Bone marrow (tissue), 2 donors: Measurements from ENCODE around the gene HDAC10.

ENCODE experiments used
- DNase-seq, 2 donors: peaks; one replicate each; lab custom pipeline; 2025; lab: John Stamatoyannopoulos, UW

Gene HDAC10

DNA sequence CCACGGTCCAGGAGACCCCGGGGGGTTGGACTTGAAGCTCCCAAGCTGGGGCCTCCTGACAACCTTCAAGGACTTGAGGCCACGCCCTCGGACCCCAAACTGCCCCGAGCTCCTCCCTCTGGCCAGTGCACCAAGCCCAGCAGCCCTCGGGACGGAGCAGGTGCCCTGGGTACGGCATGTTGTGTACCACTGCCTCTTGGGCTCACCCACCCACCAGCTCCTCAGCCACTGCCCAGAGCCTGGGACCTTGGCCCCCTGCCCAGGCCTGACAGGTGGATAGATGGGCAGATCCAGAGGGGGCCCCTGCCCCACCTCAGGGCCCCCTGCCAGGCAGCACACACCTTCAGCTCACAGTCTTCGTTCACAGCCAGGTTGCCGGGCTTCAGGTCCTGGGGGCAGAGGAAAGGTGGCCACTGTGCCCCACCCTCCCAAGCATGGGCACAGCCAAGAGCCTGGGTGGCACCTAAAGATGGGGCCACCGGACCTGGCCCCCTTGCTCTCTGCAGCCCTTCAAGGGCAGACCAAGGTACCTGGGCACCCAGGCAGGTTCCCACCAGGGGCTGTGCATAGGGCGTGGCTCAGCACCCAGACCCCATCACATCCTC is 5.3 kb upstream of the HDAC10 start:
- no peak for DNase-seq

DNA sequence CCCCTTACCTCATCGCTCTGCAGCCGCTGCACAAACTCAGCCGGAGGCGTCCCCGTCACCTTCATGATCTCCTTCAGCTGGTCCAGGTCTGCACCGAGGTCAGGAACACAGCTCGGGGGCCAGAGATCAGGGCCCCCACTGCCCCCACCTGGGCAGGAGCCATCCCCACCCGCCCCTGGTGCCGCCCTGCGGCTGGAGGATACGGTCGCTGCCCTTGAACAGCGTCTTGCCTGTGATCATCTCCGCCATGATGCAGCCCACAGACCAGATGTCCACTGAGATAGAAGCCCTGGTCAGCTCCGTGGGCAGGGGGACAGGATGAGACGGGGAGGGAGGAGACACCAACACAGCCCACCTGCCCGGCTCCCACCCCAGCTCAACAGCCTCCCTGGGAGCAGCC is 4.5 kb upstream of the HDAC10 start:
- DNase-seq: no peak

- no peak for DNase-seq
These were observed 4.0 kb upstream of the HDAC10 start for GRCh38 chr22:50255099-50255498.

GRCh38 chr22:50253941-50254340 is 2.9 kb upstream of the HDAC10 start:
- DNase-seq: no peak

- DNase-seq: no peak
These were observed 2.2 kb upstream of the HDAC10 start for GRCh38 chr22:50253046-50253915.

DNA sequence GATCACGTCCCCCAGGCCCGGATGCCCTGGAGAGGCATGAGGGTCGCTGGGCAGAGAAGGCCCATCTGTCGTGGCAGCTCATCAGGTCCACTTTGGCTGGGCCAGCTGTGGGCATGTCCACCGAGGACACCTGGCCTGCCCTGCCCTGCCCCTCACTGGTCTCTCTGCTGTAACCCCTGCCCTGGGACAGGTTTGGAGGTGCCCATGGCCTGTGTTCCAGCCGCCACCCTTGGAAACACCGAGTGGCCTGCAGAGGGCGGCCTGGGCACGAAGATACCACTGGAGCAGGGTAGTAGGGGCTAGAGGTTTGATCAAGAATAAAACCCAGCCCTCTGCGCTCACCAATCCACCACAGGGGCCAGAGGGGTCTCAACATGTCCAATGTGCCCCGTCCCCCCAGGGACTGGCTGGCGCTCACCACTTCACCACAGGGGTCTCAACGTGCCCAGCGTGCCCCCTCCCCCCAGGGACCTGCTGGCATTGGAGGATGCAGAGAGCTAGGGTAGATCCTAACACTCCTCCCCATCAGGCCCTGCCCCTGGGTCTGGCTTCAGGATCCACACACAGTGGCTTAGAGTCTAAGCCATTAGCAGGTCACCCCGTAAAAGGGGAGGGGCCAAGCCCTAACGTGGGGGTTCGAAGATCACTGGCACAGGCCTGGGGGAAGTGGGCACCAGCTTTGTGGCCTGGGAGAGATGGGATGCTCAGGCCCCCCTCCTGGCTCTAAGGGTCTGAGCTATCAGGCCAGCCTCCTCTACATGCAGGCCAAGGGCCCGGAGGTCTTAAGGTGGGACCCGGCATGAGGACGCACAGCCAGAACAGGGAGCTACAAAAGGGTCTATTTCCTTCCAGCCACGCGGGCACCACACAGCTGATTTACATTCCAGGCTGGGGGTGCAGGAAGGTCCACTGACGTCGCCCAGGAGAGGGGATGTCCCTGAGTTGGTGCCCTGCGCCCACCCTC is 1.3 kb upstream of the HDAC10 start:
- DNase-seq: peak; percentile 21 to 65

DNA sequence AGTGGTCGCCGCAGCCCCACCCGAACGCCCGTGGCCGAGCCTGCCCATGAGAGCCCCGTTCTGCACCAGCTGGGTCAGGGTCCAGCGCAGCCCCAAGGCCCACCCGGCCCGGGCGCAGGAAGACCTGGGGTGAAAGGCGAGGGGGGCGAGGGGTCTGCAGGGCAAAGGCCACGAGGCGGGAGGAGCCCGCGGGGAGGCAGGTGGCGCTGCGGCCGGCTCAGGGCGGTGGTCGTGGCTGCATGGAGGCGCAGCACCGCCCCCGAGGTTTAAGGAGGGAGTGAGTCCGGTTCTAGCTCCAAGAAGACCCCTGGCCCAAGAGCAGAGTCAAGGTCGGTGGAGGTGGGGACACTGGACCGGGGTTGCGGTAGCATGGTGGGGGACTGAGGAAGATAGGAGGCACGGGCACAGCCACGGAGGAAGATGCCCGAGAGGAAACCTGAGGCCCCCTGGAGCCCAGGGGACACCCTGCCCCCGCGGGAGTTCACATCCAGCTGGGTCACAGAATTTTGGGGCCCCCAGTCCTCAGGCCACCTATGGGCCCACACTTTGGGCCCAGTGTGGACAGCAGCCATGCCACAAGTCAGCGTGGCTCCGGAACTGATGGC is 514 bp upstream of the HDAC10 start:
- no peak for DNase-seq

GRCh38 chr22:50250249-50250554 is 863 bp downstream of the HDAC10 start:
- DNase-seq: no peak

- no peak for DNase-seq
These were observed 1.5 kb downstream of the HDAC10 start for GRCh38 chr22:50249341-50250248.

GRCh38 chr22:50248196-50249081 is 2.6 kb downstream of the HDAC10 start:
- DNase-seq: no peak

DNA sequence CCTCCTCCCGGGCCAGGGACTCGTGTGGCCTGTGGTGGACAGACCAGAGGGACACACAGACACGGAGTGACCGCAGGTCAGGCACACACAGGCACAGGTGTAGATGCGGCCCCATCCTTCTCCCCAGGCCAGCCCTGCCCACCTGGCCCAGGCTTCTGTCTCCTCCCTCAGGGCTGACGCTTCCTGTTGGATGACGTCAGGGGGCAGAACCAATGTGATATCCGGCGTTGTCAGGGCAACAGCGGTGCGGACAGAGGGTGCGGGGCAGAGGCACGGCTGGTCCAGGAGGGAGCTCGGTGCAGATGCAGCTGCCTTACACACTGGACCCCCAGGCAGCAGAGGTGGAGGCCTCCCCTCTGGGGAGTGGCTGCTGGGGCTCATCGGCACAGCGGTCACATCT is 3.3 kb downstream of the HDAC10 start:
- DNase-seq: no peak

- no peak for DNase-seq
These were observed 4.6 kb downstream of the HDAC10 start for GRCh38 chr22:50246242-50247175.

GRCh38 chr22:50245214-50246072 is 5.6 kb downstream of the HDAC10 start:
- no peak for DNase-seq

- peak; percentile 84 to 87 for DNase-seq
These were observed 6.4 kb downstream of the HDAC10 start, which contains the start of gene TUBGCP6 for GRCh38 chr22:50244420-50245213. Gene TUBGCP6 (minus strand): TSS chr22:50245023. CDS start chr22:50244459, 564 bp downstream.

DNA sequence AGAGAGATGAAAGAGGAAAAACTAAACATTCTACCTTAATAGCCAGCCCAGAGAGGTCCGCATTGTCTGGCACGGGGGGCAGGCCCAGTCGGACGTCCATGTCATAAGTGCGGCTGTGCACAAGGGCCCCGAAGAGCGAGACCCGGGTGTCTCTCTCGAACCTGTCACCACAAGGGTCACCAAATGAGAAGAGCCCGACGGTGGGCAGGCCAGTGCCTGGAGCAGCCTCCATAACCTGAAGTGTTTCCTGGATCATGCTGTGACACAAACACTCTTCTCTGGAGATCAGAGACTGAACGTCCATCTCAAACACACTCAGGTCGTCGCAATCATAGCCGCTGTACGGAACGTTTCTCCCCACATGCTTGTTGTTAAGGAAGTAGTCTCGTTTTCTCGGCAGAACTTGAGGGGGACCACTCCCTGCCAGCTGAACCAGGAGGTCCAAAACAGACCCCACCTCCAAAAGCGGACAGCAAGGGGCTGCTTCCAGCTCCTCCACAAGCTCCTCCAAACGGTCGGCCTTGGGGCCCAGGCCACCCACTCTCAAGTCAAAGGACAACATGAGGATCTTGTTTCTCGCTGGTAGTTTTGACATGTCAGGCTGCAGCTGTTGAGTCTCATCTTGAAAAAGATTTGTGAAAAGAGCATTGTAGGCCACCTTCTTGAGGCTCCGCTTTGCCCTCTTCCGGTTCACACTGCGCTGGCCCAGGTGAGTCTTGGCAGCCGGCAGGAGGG is 7.2 kb downstream of the HDAC10 start:
- DNase-seq: no peak

GRCh38 chr22:50242406-50242949 is 8.6 kb downstream of the HDAC10 start:
- no peak for DNase-seq
